Skeletal muscle satellite cell (primary cell): ENCODE measurements around the gene B4GALT2.

Source experiments
- H3K27me3 ChIP-seq: 2 replicates; pipeline ENCODE4 v1.7.0; 2013; ENCODE audit warnings: low read length; ENCODE audit not compliant: control insufficient read depth, insufficient read depth
- H3K36me3 ChIP-seq: 2 replicates; pipeline ENCODE4 v1.7.0; 2013; ENCODE audit warnings: mild to moderate bottlenecking, control low read depth, low read length; ENCODE audit not compliant: insufficient read depth
- H3K4me1 ChIP-seq: 2 replicates; pipeline ENCODE4 v1.7.0; 2013; ENCODE audit warnings: low read length; ENCODE audit not compliant: control insufficient read depth, insufficient read depth
- H3K4me2 ChIP-seq: 2 replicates; pipeline ENCODE4 v1.7.0; 2013; ENCODE audit warnings: mild to moderate bottlenecking, low read length
- H3K4me3 ChIP-seq: 2 replicates; pipeline ENCODE4 v1.7.0; 2013; ENCODE audit warnings: low read length
- H3K9ac ChIP-seq: 2 replicates; pipeline ENCODE4 v1.7.0; 2013; ENCODE audit warnings: mild to moderate bottlenecking, low read depth, low read length, moderate library complexity
- H3K9me3 ChIP-seq: replicated peaks from 2 replicates; pipeline ENCODE4 v1.7.0; 2013; ENCODE audit warnings: mild to moderate bottlenecking, control low read depth, low read length

B4GALT2 gene

GRCh38 chr1:44002606-44003157 lies 23.7 kb downstream of the B4GALT2 start:
- no peaks in the 10 kb centered on the region for H3K36me3 ChIP-seq

DNA sequence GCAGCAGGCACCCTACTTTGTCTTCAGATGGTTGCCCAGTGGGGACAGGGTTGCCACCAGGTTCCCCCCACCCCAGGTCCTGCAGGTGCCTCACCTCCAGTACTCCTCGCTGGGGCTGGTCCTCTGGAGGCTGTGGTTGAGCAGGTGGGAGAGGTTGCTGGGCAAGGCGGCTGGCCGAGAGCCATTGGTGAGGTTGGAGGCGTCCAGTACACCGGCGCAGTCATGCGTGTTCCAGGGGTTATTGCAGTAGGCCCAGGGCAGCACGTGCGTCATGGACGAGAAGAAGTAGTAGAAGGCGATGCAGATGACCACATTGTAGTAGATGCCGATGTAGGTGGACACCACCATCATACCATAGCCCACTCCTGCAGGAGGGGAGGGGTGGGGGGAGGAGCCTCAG lies 29.2 kb downstream of the B4GALT2 start:
- H3K9ac ChIP-seq, result no peak overlapping the region
- H3K36me3 ChIP-seq, result no peaks in the 10 kb centered on the region
- no peaks in the 10 kb centered on the region for H3K9me3 ChIP-seq
- no peak overlapping the region for H3K4me3 ChIP-seq
- peaks cover 4% of the 10 kb centered on the region for H3K4me1 ChIP-seq
- H3K27me3 ChIP-seq, result no peaks in the 10 kb centered on the region
- no peak overlapping the region for H3K4me2 ChIP-seq

More at GRCh38 chr1:44002606-44003157, 23.7 kb downstream of the B4GALT2 start:
- Histone ChIP-seq H3K27me3 (no peaks in the 10 kb centered on the region), H3K9me3 (no peaks in the 10 kb centered on the region), H3K9ac (no peak overlapping the region), H3K4me3 (no peak overlapping the region), H3K4me2 (no peak overlapping the region), H3K4me1 (peaks cover 11% of the 10 kb centered on the region)

GRCh38 chr1:44010935-44011471 lies 32.0 kb downstream of the B4GALT2 start:
- Histone ChIP-seq H3K4me2 (no peak overlapping the region), H3K9ac (no peak overlapping the region), H3K9me3 (no peaks in the 10 kb centered on the region), H3K4me3 (no peak overlapping the region), H3K36me3 (no peaks in the 10 kb centered on the region), H3K27me3 (peaks cover 4% of the 10 kb centered on the region), H3K4me1 (peaks cover 1% of the 10 kb centered on the region)

GRCh38 chr1:44012404-44012803 lies 33.4 kb downstream of the B4GALT2 start:
- Histone ChIP-seq H3K4me2 (no peak overlapping the region), H3K9ac (no peak overlapping the region), H3K4me3 (no peak overlapping the region), H3K36me3 (no peaks in the 10 kb centered on the region), H3K4me1 (no peaks in the 10 kb centered on the region), H3K27me3 (peaks cover 4% of the 10 kb centered on the region), H3K9me3 (no peaks in the 10 kb centered on the region)

GRCh38 chr1:44012941-44013609 lies 34.1 kb downstream of the B4GALT2 start:
- H3K36me3 ChIP-seq, result no peaks in the 10 kb centered on the region
- H3K9me3 ChIP-seq, result no peaks in the 10 kb centered on the region
- H3K4me2 ChIP-seq, result no peak overlapping the region
- no peak overlapping the region for H3K9ac ChIP-seq
- peaks cover 4% of the 10 kb centered on the region for H3K27me3 ChIP-seq
- no peaks in the 10 kb centered on the region for H3K4me1 ChIP-seq
- no peak overlapping the region for H3K4me3 ChIP-seq

- no peaks in the 10 kb centered on the region for H3K36me3 ChIP-seq
- H3K27me3 ChIP-seq, result peaks cover 4% of the 10 kb centered on the region
- H3K4me3 ChIP-seq, result no peak overlapping the region
- H3K4me2 ChIP-seq, result no peak overlapping the region
- H3K9me3 ChIP-seq, result no peaks in the 10 kb centered on the region
- H3K9ac ChIP-seq, result no peak overlapping the region
- H3K4me1 ChIP-seq, result no peaks in the 10 kb centered on the region
Measured at GRCh38 chr1:44013949-44014348, 34.9 kb downstream of the B4GALT2 start.

GRCh38 chr1:44014365-44015104 lies 35.5 kb downstream of the B4GALT2 start:
- no peak overlapping the region for H3K4me3 ChIP-seq
- H3K9ac ChIP-seq, result no peak overlapping the region
- H3K4me2 ChIP-seq, result no peak overlapping the region
- no peaks in the 10 kb centered on the region for H3K4me1 ChIP-seq
- H3K9me3 ChIP-seq, result no peaks in the 10 kb centered on the region
- H3K36me3 ChIP-seq, result no peaks in the 10 kb centered on the region
- peaks cover 4% of the 10 kb centered on the region for H3K27me3 ChIP-seq

- no peaks in the 10 kb centered on the region for H3K36me3 ChIP-seq
- H3K4me1 ChIP-seq, result no peaks in the 10 kb centered on the region
- no peak overlapping the region for H3K4me2 ChIP-seq
- no peak overlapping the region for H3K9ac ChIP-seq
- no peak overlapping the region for H3K4me3 ChIP-seq
- H3K9me3 ChIP-seq, result no peaks in the 10 kb centered on the region
- H3K27me3 ChIP-seq, result peaks cover 4% of the 10 kb centered on the region
Measured at GRCh38 chr1:44015206-44015605, 36.2 kb downstream of the B4GALT2 start.

DNA sequence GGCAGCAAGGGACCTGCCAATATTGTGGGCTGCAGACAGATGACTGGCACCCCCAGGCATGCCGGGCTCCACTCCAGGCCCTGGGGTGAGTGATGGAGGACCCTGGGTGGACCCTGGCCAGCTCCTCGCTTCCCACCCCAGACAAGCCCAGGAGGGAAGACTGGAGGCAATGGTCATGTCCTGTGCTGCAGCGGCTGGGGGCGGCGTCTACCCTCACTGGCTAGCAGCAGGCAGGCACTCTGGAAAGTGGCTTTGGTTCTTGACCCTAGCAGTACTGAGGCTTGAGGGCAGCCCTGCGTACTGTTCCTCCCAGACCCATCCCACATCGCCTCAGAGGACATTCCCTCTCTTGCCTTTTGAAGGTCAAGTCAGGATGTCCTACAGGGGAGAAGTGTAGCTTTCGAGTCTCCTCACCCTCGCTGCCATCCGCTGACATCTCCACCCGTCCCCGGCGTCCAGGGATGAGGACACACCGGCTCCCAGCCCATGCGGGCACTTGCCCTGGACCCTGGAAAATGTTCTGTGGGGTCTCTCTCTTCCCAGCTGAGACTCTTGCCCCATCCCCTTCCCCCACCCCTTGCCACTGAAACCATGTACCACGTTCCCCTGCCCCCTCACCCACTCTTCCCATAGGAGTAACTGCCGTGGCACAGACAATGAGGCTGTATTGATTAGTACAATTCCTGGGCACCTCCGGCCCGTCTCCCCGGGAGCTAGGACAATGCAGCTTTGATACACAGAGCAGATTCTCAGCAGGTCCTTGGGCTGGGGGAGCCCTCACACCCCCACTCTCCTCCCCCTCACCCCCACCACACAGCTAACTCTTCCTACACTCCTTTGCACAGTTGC lies 37.3 kb downstream of the B4GALT2 start:
- no peak overlapping the region for H3K4me2 ChIP-seq
- H3K27me3 ChIP-seq, result peaks cover 4% of the 10 kb centered on the region
- no peaks in the 10 kb centered on the region for H3K9me3 ChIP-seq
- no peaks in the 10 kb centered on the region for H3K36me3 ChIP-seq
- H3K4me3 ChIP-seq, result no peak overlapping the region
- no peak overlapping the region for H3K9ac ChIP-seq
- H3K4me1 ChIP-seq, result no peaks in the 10 kb centered on the region

DNA sequence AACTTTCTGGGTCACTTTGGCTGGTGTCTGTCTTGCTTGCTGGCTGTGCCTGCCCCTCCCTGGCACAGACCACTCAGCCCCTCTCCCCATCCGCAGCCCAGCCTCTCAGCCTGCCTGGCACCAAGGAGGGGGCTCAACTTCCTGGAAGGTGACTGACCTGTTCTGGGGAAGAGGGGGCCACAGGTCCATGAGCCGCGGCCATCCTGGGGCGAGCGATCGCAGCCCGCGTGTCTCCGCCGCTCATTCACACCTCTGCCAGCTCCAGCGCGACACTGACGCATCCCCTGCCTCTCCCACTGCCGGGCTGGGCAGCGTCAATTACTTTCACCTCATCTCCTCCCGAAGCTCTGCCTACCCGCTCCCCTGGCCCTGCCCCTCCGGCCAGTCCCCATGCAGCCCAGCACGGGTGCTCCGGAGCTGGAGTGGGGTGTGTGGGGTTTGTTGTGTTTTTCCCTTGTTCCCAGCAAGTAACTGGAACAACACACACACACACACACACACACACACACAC lies 37.9 kb downstream of the B4GALT2 start:
- no peak overlapping the region for H3K9ac ChIP-seq

GRCh38 chr1:44019466-44019948 lies 40.5 kb downstream of the B4GALT2 start:
- no peaks in the 10 kb centered on the region for H3K9me3 ChIP-seq
- no peak overlapping the region for H3K4me3 ChIP-seq
- no peak overlapping the region for H3K4me2 ChIP-seq
- no peaks in the 10 kb centered on the region for H3K36me3 ChIP-seq
- H3K9ac ChIP-seq, result no peak overlapping the region
- H3K4me1 ChIP-seq, result no peaks in the 10 kb centered on the region
- H3K27me3 ChIP-seq, result no peaks in the 10 kb centered on the region

More for the DNA sequence above, 37.9 kb downstream of the B4GALT2 start:
- Histone ChIP-seq H3K4me3 (no peak overlapping the region), H3K4me2 (no peak overlapping the region), H3K27me3 (peaks cover 4% of the 10 kb centered on the region), H3K36me3 (no peaks in the 10 kb centered on the region), H3K9me3 (no peaks in the 10 kb centered on the region), H3K4me1 (no peaks in the 10 kb centered on the region)
